KOPT-K1 (cell line): Measurements from ENCODE around the gene MARK3.

Experiments
- H3K27ac ChIP-seq: fragments of 200-600 bp; sonication (generic); 2 replicates; pipeline ENCODE4 v1.5.1; 2016; ENCODE audit warnings: antibody characterized with exemption, mild to moderate bottlenecking, low read depth, low read length; ENCODE audit not compliant: poor library complexity, severe bottlenecking
- H3K36me3 ChIP-seq: fragments of 200-600 bp; sonication (generic); 2 replicates; pipeline ENCODE4 v1.5.1; 2017; ENCODE audit warnings: antibody characterized with exemption, mild to moderate bottlenecking, low read length, moderate library complexity; ENCODE audit not compliant: insufficient read depth
- H3K9me3 ChIP-seq: fragments of 200-600 bp; sonication (generic); 2 replicates; pipeline ENCODE4 v1.5.1; 2017; ENCODE audit warnings: antibody characterized with exemption, low read length, mild to moderate bottlenecking; ENCODE audit not compliant: insufficient read depth, poor library complexity, severe bottlenecking

The MARK3 gene

GRCh38 chr14:103380719-103381377 is 4.4 kb upstream of the MARK3 start:
- Histone ChIP-seq H3K9me3 (no peaks in the 10 kb centered on the region), H3K36me3 (no peaks in the 10 kb centered on the region), H3K27ac (no peak overlapping the region)

GRCh38 chr14:103382376-103382775 is 2.8 kb upstream of the MARK3 start:
- H3K27ac ChIP-seq: no peak overlapping the region
- H3K36me3 ChIP-seq: no peaks in the 10 kb centered on the region
- H3K9me3 ChIP-seq: no peaks in the 10 kb centered on the region

GRCh38 chr14:103384450-103385151 is 614 bp upstream of the MARK3 start:
- no peaks in the 10 kb centered on the region for H3K36me3 ChIP-seq

GRCh38 chr14:103385929-103386712 is 906 bp downstream of the MARK3 start:
- H3K27ac ChIP-seq: peak overlapping the region; percentile 78
- no peaks in the 10 kb centered on the region for H3K9me3 ChIP-seq
- no peaks in the 10 kb centered on the region for H3K36me3 ChIP-seq

More at GRCh38 chr14:103384450-103385151, 614 bp upstream of the MARK3 start:
- H3K9me3 ChIP-seq: no peaks in the 10 kb centered on the region
- H3K27ac ChIP-seq: peak overlapping the region; percentile 78

GRCh38 chr14:103386713-103387329 is 1.6 kb downstream of the MARK3 start:
- Histone ChIP-seq H3K9me3 (no peaks in the 10 kb centered on the region), H3K36me3 (no peaks in the 10 kb centered on the region), H3K27ac (peak overlapping the region; percentile 78)

GRCh38 chr14:103388664-103389063 is 3.4 kb downstream of the MARK3 start:
- no peak overlapping the region for H3K27ac ChIP-seq

GRCh38 chr14:103390605-103391004 is 5.4 kb downstream of the MARK3 start:
- no peaks in the 10 kb centered on the region for H3K9me3 ChIP-seq
- no peak overlapping the region for H3K27ac ChIP-seq
- no peaks in the 10 kb centered on the region for H3K36me3 ChIP-seq

More at GRCh38 chr14:103388664-103389063, 3.4 kb downstream of the MARK3 start:
- H3K9me3 ChIP-seq: no peaks in the 10 kb centered on the region
- H3K36me3 ChIP-seq: no peaks in the 10 kb centered on the region

- Histone ChIP-seq H3K27ac (no peak overlapping the region), H3K36me3 (no peaks in the 10 kb centered on the region), H3K9me3 (no peaks in the 10 kb centered on the region)
Measured at GRCh38 chr14:103391048-103391447, 5.8 kb downstream of the MARK3 start.

GRCh38 chr14:103392106-103392505 is 6.9 kb downstream of the MARK3 start:
- Histone ChIP-seq H3K9me3 (no peaks in the 10 kb centered on the region), H3K27ac (no peak overlapping the region), H3K36me3 (no peaks in the 10 kb centered on the region)

GRCh38 chr14:103392572-103392971 is 7.4 kb downstream of the MARK3 start:
- no peak overlapping the region for H3K27ac ChIP-seq
- H3K9me3 ChIP-seq: no peaks in the 10 kb centered on the region
- H3K36me3 ChIP-seq: no peaks in the 10 kb centered on the region

GRCh38 chr14:103393070-103393469 is 7.9 kb downstream of the MARK3 start:
- H3K27ac ChIP-seq: no peak overlapping the region
- H3K9me3 ChIP-seq: no peaks in the 10 kb centered on the region
- no peaks in the 10 kb centered on the region for H3K36me3 ChIP-seq

- Histone ChIP-seq H3K36me3 (no peaks in the 10 kb centered on the region), H3K27ac (peak overlapping the region; percentile 11), H3K9me3 (no peaks in the 10 kb centered on the region)
Measured at GRCh38 chr14:103393676-103394626, 8.7 kb downstream of the MARK3 start.

- no peaks in the 10 kb centered on the region for H3K36me3 ChIP-seq
- H3K27ac ChIP-seq: no peak overlapping the region
- H3K9me3 ChIP-seq: no peaks in the 10 kb centered on the region
Measured at GRCh38 chr14:103395244-103395643, 10.0 kb downstream of the MARK3 start.

- no peaks in the 10 kb centered on the region for H3K9me3 ChIP-seq
- no peak overlapping the region for H3K27ac ChIP-seq
- no peaks in the 10 kb centered on the region for H3K36me3 ChIP-seq
Measured at GRCh38 chr14:103396463-103396862, 11.2 kb downstream of the MARK3 start.
